Endothelial cell of umbilical vein (primary cell): ENCODE results near the gene CCDC185.

Experiments used
- CTCF ChIP-seq, 2 donors: IDR thresholded peaks; 1 replicate in 1 of 2; 2 replicates in 1 of 2; pipeline ENCODE4 v1.5.1; 2011; ENCODE audit warnings: low read length in 2 of 2, mild to moderate bottlenecking in 2 of 2, moderate library complexity in 2 of 2, control low read depth in 1 of 2, inconsistent platforms in 1 of 2, low read depth in 1 of 2; ENCODE audit not compliant: insufficient read depth in 1 of 2; ENCODE audit errors: extremely low read depth in 1 of 2
- EZH2 ChIP-seq: IDR thresholded peaks from 2 replicates; pipeline ENCODE4 v1.6.1; 2012; ENCODE audit warnings: borderline replicate concordance, low read depth, mild to moderate bottlenecking, moderate library complexity, low read length, inconsistent platforms; ENCODE audit not compliant: severe bottlenecking
- GATA2 ChIP-seq: IDR thresholded peaks from 2 replicates; pipeline ENCODE4 v1.7.0; 2011; ENCODE audit warnings: low read depth, mild to moderate bottlenecking, moderate library complexity, mixed read lengths, low read length; ENCODE audit not compliant: insufficient read length, insufficient read depth
- JUN ChIP-seq: IDR thresholded peaks from 2 replicates; pipeline ENCODE4 v1.6.1; 2011; ENCODE audit warnings: borderline replicate concordance, low read depth; ENCODE audit not compliant: insufficient read length, insufficient read depth
- MAX ChIP-seq: IDR thresholded peaks from 2 replicates; pipeline ENCODE4 v1.6.1; 2011; ENCODE audit not compliant: insufficient read depth, insufficient read length
- MYC ChIP-seq: IDR thresholded peaks from one replicate; pipeline ENCODE4 v1.6.1; 2011; ENCODE audit warnings: mild to moderate bottlenecking, low read depth, low read length
- POLR2A ChIP-seq: IDR thresholded peaks from 2 replicates; pipeline ENCODE4 v1.6.1; 2012; ENCODE audit warnings: low read depth, mild to moderate bottlenecking, control low read depth, low read length
- POLR2AphosphoS5 ChIP-seq: IDR thresholded peaks from 2 replicates; pipeline ENCODE4 v1.6.1; 2012; ENCODE audit warnings: low read depth, mild to moderate bottlenecking, control low read depth, low read length, moderate library complexity; ENCODE audit not compliant: insufficient read depth

- TF ChIP-seq CTCF (IDR thresholded peaks at IDR 0.05; ENCODE audit: extremely low read depth in 1 of 2, insufficient read depth in 1 of 2, low read depth in 1 of 2, low read length in 2 of 2) (no peak), EZH2 (no peak), POLR2A (no peak), POLR2AphosphoS5 (no peak), MAX (no peak), MYC (no peak), JUN (no peak), GATA2 (no peak)
Observed at GRCh38 chr1:223386013-223386412, 7.2 kb upstream of the CCDC185 start.
